Raji (cell line): ENCODE results near the gene SLCO3A1.

Experiments
- POLR2A ChIP-seq: IDR thresholded peaks from 2 replicates; pipeline ENCODE4 v1.6.1; 2011; ENCODE audit warnings: low read depth, low read length, control low read depth; ENCODE audit not compliant: insufficient read depth

SLCO3A1 gene

GRCh38 chr15:91853511-91853947 lies at the start of gene SLCO3A1:
SLCO3A1 (plus strand) TSS chr15:91853708.
- peak; percentile 14; the same call in 1 of the 2 replicates for TF ChIP-seq POLR2A

GRCh38 chr15:91807122-91807521 lies 46.4 kb upstream of the SLCO3A1 start:
- TF ChIP-seq POLR2A, result no peak

DNA sequence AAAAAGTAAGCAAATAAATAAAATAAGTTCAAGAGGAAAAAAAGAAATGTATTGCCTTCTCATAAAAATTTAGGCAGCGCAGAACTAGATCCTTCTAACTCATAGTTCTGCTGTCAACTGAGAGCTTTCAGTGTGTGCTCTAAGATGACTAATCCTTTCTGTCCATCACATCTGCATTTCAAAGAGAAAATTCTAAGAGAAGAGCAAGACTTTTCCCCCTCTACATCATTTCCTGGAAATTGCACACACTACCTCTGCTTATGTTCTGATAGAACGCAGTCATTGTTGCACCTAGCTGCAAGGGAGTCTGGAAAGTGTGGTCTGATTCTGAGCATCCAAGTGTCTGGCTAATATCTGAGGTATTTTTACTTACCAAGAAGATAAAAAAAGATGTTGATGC lies 39.6 kb upstream of the SLCO3A1 start:
- TF ChIP-seq POLR2A, result no peak

GRCh38 chr15:91816942-91817341 lies 36.6 kb upstream of the SLCO3A1 start:
- no peak for TF ChIP-seq POLR2A

GRCh38 chr15:91821458-91821857 lies 32.0 kb upstream of the SLCO3A1 start:
- TF ChIP-seq POLR2A, result no peak

DNA sequence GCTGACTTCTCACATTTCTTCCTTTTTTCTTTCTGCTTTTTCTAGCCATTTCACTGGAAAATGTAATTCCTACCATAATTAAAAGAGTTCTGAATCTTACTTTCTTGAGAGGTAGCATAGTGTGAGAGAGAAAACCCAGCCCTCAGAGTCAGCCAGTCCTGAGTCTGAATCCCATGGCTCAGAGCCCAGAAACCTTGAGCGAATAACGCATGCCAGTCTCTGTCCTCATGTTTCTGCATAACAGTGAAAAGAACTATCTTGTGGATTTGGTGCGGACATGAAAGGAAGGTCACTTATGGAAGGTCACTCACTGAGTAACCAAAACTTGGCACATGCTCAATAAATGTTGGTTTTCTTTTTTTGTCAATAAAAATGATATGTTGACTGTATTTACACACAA lies 29.3 kb upstream of the SLCO3A1 start:
- TF ChIP-seq POLR2A, result no peak

- TF ChIP-seq POLR2A, result no peak
Observed at GRCh38 chr15:91826443-91826842, 27.1 kb upstream of the SLCO3A1 start.

DNA sequence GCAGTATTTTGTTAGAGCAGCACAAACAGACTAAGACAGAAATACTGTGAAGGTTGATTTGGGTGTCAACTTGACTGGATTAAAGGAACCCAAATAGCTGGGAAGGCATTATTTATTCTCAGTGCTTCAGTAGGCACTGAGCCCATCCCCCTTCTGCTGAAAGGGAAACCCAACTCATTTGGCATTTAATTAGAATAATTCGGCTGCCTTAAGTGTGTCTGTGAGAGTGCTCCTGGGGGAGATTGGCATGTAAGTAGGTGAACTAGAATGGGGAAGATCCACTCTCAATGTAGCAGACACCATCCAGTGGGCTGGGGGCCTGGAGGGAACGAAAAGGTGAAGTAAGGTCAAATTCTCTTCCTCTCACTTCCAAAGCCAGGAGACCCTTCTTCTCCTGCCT lies 20.5 kb upstream of the SLCO3A1 start:
- TF ChIP-seq POLR2A, result no peak

DNA sequence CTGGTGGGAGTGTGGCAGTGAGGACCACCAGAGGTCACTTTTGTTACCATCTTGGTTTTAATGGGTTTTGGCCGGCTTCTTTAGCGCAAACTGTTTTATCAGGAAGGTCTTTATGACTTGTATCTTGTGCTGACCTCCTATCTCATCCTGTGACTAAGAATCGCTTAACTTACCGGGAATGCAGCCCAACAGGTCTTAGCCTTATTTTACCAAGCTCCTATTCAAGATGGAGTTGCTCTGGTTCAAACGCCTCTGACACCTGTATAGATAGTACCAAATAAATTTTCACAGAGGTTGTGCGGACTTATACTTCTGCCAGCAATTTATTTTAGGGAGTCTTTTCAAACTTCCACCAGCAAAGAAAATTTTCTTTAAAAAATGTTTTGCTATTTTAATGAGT lies 13.6 kb upstream of the SLCO3A1 start:
- TF ChIP-seq POLR2A, result no peak

GRCh38 chr15:91841861-91842260 lies 11.6 kb upstream of the SLCO3A1 start:
- TF ChIP-seq POLR2A, result no peak

DNA sequence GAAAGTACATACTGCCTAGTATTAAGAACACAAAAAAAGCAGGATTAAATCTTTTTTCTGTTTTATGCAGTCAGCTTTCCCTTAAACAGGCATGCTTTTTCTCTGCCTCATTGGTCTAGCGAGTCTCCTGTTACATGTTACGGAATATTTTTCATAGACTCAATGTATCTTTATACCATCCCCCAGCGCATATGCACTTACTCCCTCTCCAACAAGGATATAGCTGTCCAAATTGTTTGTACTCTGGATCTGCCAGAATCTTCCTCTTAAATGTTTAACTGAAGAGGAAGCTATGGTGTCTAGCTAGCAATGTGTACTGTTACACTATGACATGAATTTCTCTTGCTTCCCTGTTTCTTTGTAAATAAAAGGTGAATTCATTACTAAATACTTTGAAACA lies 9.2 kb upstream of the SLCO3A1 start:
- no peak for TF ChIP-seq POLR2A

GRCh38 chr15:91844928-91845327 lies 8.6 kb upstream of the SLCO3A1 start:
- no peak for TF ChIP-seq POLR2A

GRCh38 chr15:91845720-91846119 lies 7.8 kb upstream of the SLCO3A1 start:
- TF ChIP-seq POLR2A, result no peak

DNA sequence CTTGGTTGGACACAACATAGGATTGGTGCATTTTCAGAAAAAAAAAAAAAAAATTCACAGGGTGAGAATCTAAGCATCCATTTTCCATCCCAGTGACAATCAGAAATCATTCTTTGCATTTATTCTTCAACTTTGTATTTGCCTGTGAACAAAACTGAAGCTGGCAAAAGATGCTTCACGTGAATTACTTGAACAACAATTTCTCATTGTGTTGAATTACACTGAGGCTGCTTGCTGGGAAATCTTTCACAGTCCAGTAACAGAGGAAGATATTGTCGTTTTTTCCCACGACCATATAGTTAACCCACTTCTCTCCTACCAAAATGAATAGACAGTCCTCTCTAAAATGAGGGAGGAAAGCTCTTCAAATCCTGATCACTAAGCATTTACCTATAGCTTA lies 4.3 kb upstream of the SLCO3A1 start:
- no peak for TF ChIP-seq POLR2A

DNA sequence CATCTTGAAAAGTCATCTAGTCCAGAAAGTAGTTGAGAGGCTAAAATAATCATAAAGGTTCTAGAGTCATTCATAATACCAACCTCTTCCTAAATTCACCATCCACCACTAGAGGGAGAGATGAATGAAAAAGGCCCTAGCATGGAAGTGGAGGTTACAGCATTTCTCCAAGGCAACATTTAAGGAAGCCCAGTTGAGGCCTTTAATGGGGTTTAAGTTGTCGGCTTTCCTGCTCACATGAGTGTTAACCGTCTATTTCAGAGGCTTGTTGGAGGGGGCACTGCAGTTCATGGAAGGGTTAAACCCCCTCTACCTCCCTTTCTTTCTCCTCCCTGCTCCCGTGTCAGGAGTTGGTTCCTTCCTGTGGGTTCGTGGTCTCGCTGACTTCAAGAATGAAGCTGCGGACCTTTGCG lies 3.8 kb upstream of the SLCO3A1 start:
- TF ChIP-seq POLR2A, result no peak

DNA sequence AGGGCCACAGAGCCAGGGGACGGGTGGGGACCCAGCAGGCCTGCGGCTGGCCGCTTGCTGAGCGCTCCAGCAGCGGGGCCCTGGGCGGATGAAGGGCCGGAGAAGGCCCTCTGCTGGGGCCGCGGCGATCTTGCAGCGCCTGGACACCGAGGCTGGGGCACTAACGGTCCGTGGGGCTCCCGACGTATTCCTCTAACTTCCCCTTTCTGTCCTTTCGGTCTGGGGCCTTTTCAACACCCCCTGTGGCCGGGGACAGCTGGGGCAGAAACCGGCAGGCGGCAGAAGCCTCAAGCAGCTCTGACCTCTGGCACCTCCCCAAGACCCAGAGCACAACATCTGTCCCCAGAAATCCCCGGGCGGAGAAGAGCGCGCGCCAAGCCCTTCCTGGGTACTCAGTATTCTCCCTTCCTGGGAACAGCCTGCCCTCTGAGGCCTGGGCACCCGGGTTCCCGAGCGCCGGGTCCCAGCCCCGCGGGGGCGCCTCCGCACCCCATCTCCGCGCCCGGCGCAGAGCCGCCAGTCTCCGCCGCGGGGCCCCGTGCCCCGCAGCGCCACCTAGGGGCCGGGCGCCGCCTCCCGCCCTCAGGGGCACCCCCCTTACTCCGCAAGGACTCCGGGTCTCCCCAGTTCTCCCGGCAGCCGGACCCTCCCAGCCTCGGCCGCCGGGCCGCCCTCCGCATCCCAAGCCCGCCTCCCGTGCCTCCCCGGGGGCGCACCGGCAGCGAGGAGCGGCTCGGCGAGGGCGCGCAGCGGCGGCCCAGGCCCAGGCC lies 582 bp upstream of the SLCO3A1 start:
- TF ChIP-seq POLR2A, result peak; percentile 21; the same call in 1 of the 2 replicates
